ENCODE data around the gene PDLIM7.

Gene PDLIM7

DNA sequence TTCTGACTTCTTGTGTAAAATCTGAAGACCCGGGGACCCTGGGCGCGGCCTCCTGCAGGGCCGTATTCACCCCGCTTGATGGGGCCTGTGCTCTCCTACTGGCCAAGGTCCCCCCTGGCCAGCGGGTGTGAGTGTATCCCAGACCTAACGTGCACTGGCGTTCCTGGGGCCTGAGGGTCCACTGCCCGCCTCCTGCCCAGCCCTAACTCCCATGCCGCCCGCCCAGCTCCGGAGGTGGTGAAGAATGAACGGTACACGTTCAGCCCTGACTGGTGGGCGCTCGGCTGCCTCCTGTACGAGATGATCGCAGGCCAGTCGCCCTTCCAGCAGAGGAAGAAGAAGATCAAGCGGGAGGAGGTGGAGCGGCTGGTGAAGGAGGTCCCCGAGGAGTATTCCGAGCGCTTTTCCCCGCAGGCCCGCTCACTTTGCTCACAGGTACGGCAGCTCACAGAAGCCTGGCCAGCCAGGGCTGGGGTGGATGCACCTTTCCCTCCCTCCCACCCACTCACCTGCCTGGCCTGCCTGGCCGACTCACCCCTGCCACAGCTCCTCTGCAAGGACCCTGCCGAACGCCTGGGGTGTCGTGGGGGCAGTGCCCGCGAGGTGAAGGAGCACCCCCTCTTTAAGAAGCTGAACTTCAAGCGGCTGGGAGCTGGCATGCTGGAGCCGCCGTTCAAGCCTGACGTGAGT is 61.4 kb downstream of the PDLIM7 start:
- Histone ChIP-seq H3F3A (ENCODE audit: insufficient read depth, low read length) (peaks cover 8% of the 10 kb centered on the region), H3K4me1 (ENCODE audit: low read length) (peaks cover 15% of the 10 kb centered on the region)
- TF ChIP-seq EZH2phosphoT487 (IDR thresholded peaks at IDR 0.05; ENCODE audit: low read length) (no peak), CTCF (IDR thresholded peaks at IDR 0.05; ENCODE audit: low read length) (no peak), EZH2 (optimal IDR thresholded peaks at IDR 0.05; ENCODE audit: low read depth, low read length) (no peak)

GRCh38 chr5:177434942-177435738 is 62.3 kb downstream of the PDLIM7 start:
- TF ChIP-seq EZH2phosphoT487 (IDR thresholded peaks at IDR 0.05; ENCODE audit: low read length) (no peak), CTCF (IDR thresholded peaks at IDR 0.05; ENCODE audit: low read length) (no peak), EZH2 (optimal IDR thresholded peaks at IDR 0.05; ENCODE audit: low read depth, low read length) (no peak)
- Histone ChIP-seq H3K9me3 (replicated peaks; ENCODE audit: insufficient read depth, low read length) (no peaks in the 10 kb centered on the region), H3K79me2 (ENCODE audit: low read length) (peaks cover 55% of the 10 kb centered on the region), H2AFZ (ENCODE audit: low read length) (no peak overlapping the region), H3K9me2 (replicated peaks; ENCODE audit: insufficient read depth, low read length) (no peaks in the 10 kb centered on the region), H3K4me3 (ENCODE audit: low read length) (no peak overlapping the region), H3K27me3 (replicated peaks; ENCODE audit: insufficient read depth, low read length) (no peaks in the 10 kb centered on the region), H3F3A (ENCODE audit: insufficient read depth, low read length) (peaks cover 17% of the 10 kb centered on the region), H3K36me3 (replicated peaks; ENCODE audit: insufficient read depth, low read length) (peaks cover 23% of the 10 kb centered on the region), H3K9ac (ENCODE audit: low read length) (no peak overlapping the region), H3K4me1 (ENCODE audit: low read length) (peaks cover 24% of the 10 kb centered on the region), H3K27ac (ENCODE audit: low read length) (no peak overlapping the region), H3K4me2 (ENCODE audit: low read depth, low read length) (no peak overlapping the region), H4K20me1 (ENCODE audit: insufficient read depth, low read length) (no peaks in the 10 kb centered on the region)
- no peak for DNase-seq

More for the DNA sequence above, 61.4 kb downstream of the PDLIM7 start:
- Histone ChIP-seq H3K36me3 (replicated peaks; ENCODE audit: insufficient read depth, low read length) (peaks cover 19% of the 10 kb centered on the region), H3K9me2 (replicated peaks; ENCODE audit: insufficient read depth, low read length) (no peaks in the 10 kb centered on the region), H3K79me2 (ENCODE audit: low read length) (peaks cover 46% of the 10 kb centered on the region), H3K27me3 (replicated peaks; ENCODE audit: insufficient read depth, low read length) (no peaks in the 10 kb centered on the region), H4K20me1 (ENCODE audit: insufficient read depth, low read length) (no peaks in the 10 kb centered on the region), H3K4me2 (ENCODE audit: low read depth, low read length) (no peak overlapping the region), H3K9me3 (replicated peaks; ENCODE audit: insufficient read depth, low read length) (no peaks in the 10 kb centered on the region), H2AFZ (ENCODE audit: low read length) (no peak overlapping the region), H3K27ac (ENCODE audit: low read length) (no peak overlapping the region), H3K9ac (ENCODE audit: low read length) (no peak overlapping the region), H3K4me3 (ENCODE audit: low read length) (no peak overlapping the region)
- no peak for DNase-seq

DNA sequence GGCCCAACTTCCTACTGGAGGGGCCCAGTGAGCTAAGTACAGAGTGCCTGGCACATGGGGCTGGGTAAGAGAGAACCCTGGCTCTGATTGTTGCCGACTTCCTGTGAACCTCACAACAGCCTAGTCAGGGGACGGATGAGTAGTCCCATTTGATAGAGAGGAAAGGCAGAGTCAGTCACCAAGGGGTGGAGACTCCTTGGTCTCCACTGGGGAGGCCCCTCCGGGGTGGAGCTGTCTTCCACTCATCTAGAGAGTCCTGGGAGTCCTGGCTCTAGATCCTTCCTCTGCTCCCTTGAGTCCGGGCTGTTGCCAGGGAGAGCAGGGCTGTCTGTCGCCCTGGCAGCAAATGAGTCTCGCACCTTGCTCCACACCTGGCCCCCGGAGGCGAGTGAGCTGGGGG is 63.0 kb downstream of the PDLIM7 start:
- Histone ChIP-seq H3K4me3 (ENCODE audit: low read length) (no peak overlapping the region), H3K36me3 (replicated peaks; ENCODE audit: insufficient read depth, low read length) (peaks cover 23% of the 10 kb centered on the region), H3K4me2 (ENCODE audit: low read depth, low read length) (no peak overlapping the region), H3K79me2 (ENCODE audit: low read length) (peaks cover 62% of the 10 kb centered on the region), H2AFZ (ENCODE audit: low read length) (no peak overlapping the region), H4K20me1 (ENCODE audit: insufficient read depth, low read length) (no peaks in the 10 kb centered on the region), H3K9me2 (replicated peaks; ENCODE audit: insufficient read depth, low read length) (no peaks in the 10 kb centered on the region), H3K4me1 (ENCODE audit: low read length) (peaks cover 31% of the 10 kb centered on the region), H3K27me3 (replicated peaks; ENCODE audit: insufficient read depth, low read length) (no peaks in the 10 kb centered on the region), H3K9ac (ENCODE audit: low read length) (no peak overlapping the region), H3K27ac (ENCODE audit: low read length) (no peak overlapping the region), H3F3A (ENCODE audit: insufficient read depth, low read length) (peaks cover 24% of the 10 kb centered on the region), H3K9me3 (replicated peaks; ENCODE audit: insufficient read depth, low read length) (no peaks in the 10 kb centered on the region)
- TF ChIP-seq EZH2 (optimal IDR thresholded peaks at IDR 0.05; ENCODE audit: low read depth, low read length) (no peak), EZH2phosphoT487 (IDR thresholded peaks at IDR 0.05; ENCODE audit: low read length) (no peak), CTCF (IDR thresholded peaks at IDR 0.05; ENCODE audit: low read length) (no peak)
- DNase-seq, result no peak

All from MM.1S (cell line).